AG08395 (cell line): Measurements from ENCODE around the gene KEAP1.

Experiments used
- DNase-seq: peaks from one replicate; pipeline ENCODE4 v3.0.0; 2012; ENCODE audit warnings: mixed read lengths, low spot score

KEAP1 gene

GRCh38 chr19:10449037-10449436, 54.1 kb downstream of the KEAP1 start:
- no peak for DNase-seq

- no peak for DNase-seq
Observed at GRCh38 chr19:10442698-10443097, 60.5 kb downstream of the KEAP1 start.

- no peak for DNase-seq
Observed at GRCh38 chr19:10439588-10439987, 63.6 kb downstream of the KEAP1 start.
